CD4-positive, alpha-beta T cell (primary cell): ENCODE data around the gene CCS. TPM values are rescaled to one million over a fixed set of nuclear protein-coding genes. Genes with fewer than 3 reads are reported as not detected.

ENCODE experiments used
- ATAC-seq: fragments of 200-7000 bp; cut with Tn5 transposase; one replicate; pipeline ENCODE4 v1.10.0; 2022; ENCODE audit warnings: mild to moderate bottlenecking; ENCODE audit not compliant: poor library complexity
- CTCF ChIA-PET: fragments of 350-600 bp; sonication (Branson Sonifier 250); formaldehyde crosslinking; loops from one replicate; lab custom pipeline; 2021; ENCODE audit warnings: antibody characterized with exemption, inconsistent platforms; lab: Charles Lee
- POLR2A ChIA-PET: fragments of 350-600 bp; sonication (Branson Sonifier 250); formaldehyde crosslinking; loops from one replicate; lab custom pipeline; 2021; ENCODE audit warnings: antibody characterized with exemption, inconsistent platforms; lab: Charles Lee
- DNase-seq, 14 experiments: peaks; one replicate each; pipeline ENCODE4 v3.0.0-alpha.2; 2013 to 2020; ENCODE audit warnings: mixed read lengths in 2 of 14
- H3K27ac ChIP-seq, 2 donors: one replicate each; pipeline versions ENCODE4 v1.5.1 to v1.7.0; 2013; ENCODE audit warnings: low read length in 2 of 2, low read depth in 1 of 2, mild to moderate bottlenecking in 1 of 2
- H3K27me3 ChIP-seq, 2 experiments: 1 replicate in 1 of 2; 2 replicates in 1 of 2; pipeline versions ENCODE4 v1.6.1 to v1.7.0; 2013; ENCODE audit warnings: low read length in 2 of 2, control low read depth in 1 of 2, mild to moderate bottlenecking in 1 of 2, moderate library complexity in 1 of 2; ENCODE audit not compliant: insufficient read depth in 2 of 2, control insufficient read depth in 1 of 2
- H3K36me3 ChIP-seq: one replicate; pipeline ENCODE4 v1.6.1; 2013; ENCODE audit warnings: low read length, control low read depth; ENCODE audit not compliant: insufficient read depth
- H3K4me1 ChIP-seq: one replicate; pipeline ENCODE4 v1.6.1; 2013; ENCODE audit warnings: low read length, control low read depth; ENCODE audit not compliant: insufficient read depth
- H3K4me3 ChIP-seq: one replicate; pipeline ENCODE4 v1.5.1; 2013; ENCODE audit warnings: mild to moderate bottlenecking, low read length, moderate library complexity
- H3K9me3 ChIP-seq, 2 experiments: 1 replicate in 1 of 2; 2 replicates in 1 of 2; pipeline versions ENCODE4 v1.6.1 to v1.7.0; 2013; ENCODE audit warnings: low read length in 2 of 2, mild to moderate bottlenecking in 2 of 2, control low read depth in 1 of 2, moderate library complexity in 1 of 2; ENCODE audit not compliant: control insufficient read depth in 1 of 2, insufficient read depth in 1 of 2
- H3K27ac Mint-ChIP-seq: one replicate; pipeline ENCODE4 v1.8.0; 2020; ENCODE audit warnings: mixed read lengths
- H3K27me3 Mint-ChIP-seq: one replicate; pipeline ENCODE4 v1.8.0; 2021; ENCODE audit warnings: mixed read lengths
- H3K36me3 Mint-ChIP-seq: one replicate; pipeline ENCODE4 v1.8.0; 2021; ENCODE audit warnings: low read depth, mixed read lengths
- H3K4me1 Mint-ChIP-seq: one replicate; pipeline ENCODE4 v1.8.0; 2021; ENCODE audit warnings: low read depth, mixed read lengths
- H3K4me3 Mint-ChIP-seq: one replicate; pipeline ENCODE4 v1.8.0; 2020; ENCODE audit warnings: mild to moderate bottlenecking, mixed read lengths
- H3K9me3 Mint-ChIP-seq: one replicate; pipeline ENCODE4 v1.8.0; 2020; ENCODE audit warnings: mixed read lengths
- CTCF ChIP-seq: fragments of 200-600 bp; IDR thresholded peaks from one replicate; pipeline ENCODE4 v1.8.0; 2022; ENCODE audit warnings: antibody characterized with exemption, mild to moderate bottlenecking
- intact Hi-C, 2 experiments: fragments of 100-400 bp; cut with DNase I in 1 of 2; cut with micrococcal nuclease in 1 of 2; formaldehyde crosslinking; loops; one replicate each; pipeline versions ENCODE4 v1.15.1 to v1.9.0; 2023 to 2025; cut with DNase I, micrococcal nuclease
- total RNA-seq, 174 experiments: library from RNA in 2 of 174; stranded (reverse) in 2 of 174; gene quantifications; one replicate each; pipeline ENCODE4 v1.2.3 and lab custom pipeline; 2021 to 2026

Gene CCS
- total RNA-seq, 2 experiments from 2014 or later, result 25.4 to 26.3 TPM

DNA sequence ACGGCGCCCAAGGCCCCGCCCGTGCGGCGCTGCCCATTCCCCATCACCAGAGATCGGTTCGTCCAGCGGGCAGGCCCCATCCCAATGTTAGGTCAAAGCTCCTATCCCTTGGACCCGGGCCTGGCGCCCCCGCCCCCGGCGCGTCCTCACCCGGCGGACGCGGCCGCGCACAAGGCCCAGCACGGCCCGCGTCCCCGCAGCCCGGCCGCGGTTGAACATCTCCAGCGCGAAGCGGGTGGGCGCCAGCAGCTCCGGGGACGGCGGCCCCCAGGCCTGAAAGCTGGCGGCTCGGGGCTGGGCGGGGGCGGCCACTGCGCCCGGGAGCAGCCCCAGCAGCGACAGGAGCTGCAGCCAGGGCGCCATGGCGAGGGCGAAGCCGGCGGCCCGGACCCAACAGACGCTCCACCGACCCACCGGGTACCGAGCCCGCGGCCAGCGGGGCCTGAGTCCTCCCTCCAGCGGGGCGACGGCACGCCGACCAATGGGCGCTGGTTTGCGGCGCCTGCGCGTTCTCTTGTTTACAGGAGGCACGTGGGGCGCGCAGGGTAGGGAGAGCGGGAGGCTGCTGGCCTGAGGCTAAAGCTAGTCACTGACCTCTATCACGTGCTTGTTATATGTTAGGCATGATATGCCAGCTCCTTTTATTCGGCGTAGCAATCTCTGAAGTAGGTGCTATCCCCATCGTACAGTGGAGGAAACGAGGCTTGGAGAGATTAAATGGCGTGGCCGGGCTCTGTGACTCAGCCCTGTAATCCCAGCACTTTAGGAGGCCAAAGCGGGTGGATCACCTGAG, 24.7 kb upstream of the CCS start, which contains the start of gene CTSF:
Gene CTSF (minus strand): TSS at position 483 of the 793 bp plus-strand sequence. CDS start 120 bp downstream, at position 363.
- Mint-ChIP-seq H3K36me3 (no peaks in the 10 kb centered on the region), H3K9me3 (no peaks in the 10 kb centered on the region), H3K27ac (no peak within 1 kb of the TSS), H3K27me3 (peaks cover 7% of the 10 kb centered on the region), H3K4me1 (no peaks in the 10 kb centered on the region), H3K4me3 (peak within 1 kb of the TSS; percentile 77)
- Histone ChIP-seq H3K36me3 (no peaks in the 10 kb centered on the region), H3K4me1 (peaks cover 12% of the 10 kb centered on the region), H3K27me3 (no peaks in the 10 kb centered on the region), H3K9me3 (no peaks in the 10 kb centered on the region), H3K4me3 (peak within 1 kb of the TSS; percentile 46), H3K27ac (no peak within 1 kb of the TSS)
- no peak for TF ChIP-seq CTCF
- peak; percentile 93 for ATAC-seq
- POLR2A ChIA-PET, result interaction anchor here (0.7 to 3.6 kb wide), 8 partner anchors 22 to 275 kb away, joined by 3 to 35 read pairs (median 9); partner anchors contain the start of genes ACTN3, CCDC87, PELI3 and RBM14
- CTCF ChIA-PET, result interaction anchor here (1.2 to 1.6 kb wide), 2 partner anchors 24 to 111 kb away, joined by 3 to 4 read pairs; partner anchors contain the start of gene CCDC87
- peak; percentile 50 to 82 (median 65) for DNase-seq
- intact Hi-C loops, result no loop called here

GRCh38 chr11:66569076-66569475, 23.9 kb upstream of the CCS start:
- Histone ChIP-seq H3K27ac (no peak overlapping the region), H3K4me3 (no peak overlapping the region), H3K27me3 (no peaks in the 10 kb centered on the region), H3K4me1 (peaks cover 12% of the 10 kb centered on the region), H3K36me3 (no peaks in the 10 kb centered on the region), H3K9me3 (no peaks in the 10 kb centered on the region)
- Mint-ChIP-seq H3K9me3 (no peaks in the 10 kb centered on the region), H3K4me3 (peak overlapping the region; percentile 76), H3K27me3 (peaks cover 12% of the 10 kb centered on the region), H3K36me3 (no peaks in the 10 kb centered on the region), H3K4me1 (no peaks in the 10 kb centered on the region), H3K27ac (no peak overlapping the region)
- TF ChIP-seq CTCF, result no peak
- POLR2A ChIA-PET, result interaction anchor here (0.6 to 3.6 kb wide), 8 partner anchors 23 to 274 kb away, joined by 3 to 35 read pairs (median 9); partner anchors contain the start of genes ACTN3, CCDC87, RBM14 and RBM4
- intact Hi-C loops, result no loop called here
- no peak for ATAC-seq
- CTCF ChIA-PET, result interaction anchor here (1.2 to 1.6 kb wide), 2 partner anchors 23 to 110 kb away, joined by 3 to 4 read pairs; partner anchors contain the start of gene CCDC87
- no peak for DNase-seq

DNA sequence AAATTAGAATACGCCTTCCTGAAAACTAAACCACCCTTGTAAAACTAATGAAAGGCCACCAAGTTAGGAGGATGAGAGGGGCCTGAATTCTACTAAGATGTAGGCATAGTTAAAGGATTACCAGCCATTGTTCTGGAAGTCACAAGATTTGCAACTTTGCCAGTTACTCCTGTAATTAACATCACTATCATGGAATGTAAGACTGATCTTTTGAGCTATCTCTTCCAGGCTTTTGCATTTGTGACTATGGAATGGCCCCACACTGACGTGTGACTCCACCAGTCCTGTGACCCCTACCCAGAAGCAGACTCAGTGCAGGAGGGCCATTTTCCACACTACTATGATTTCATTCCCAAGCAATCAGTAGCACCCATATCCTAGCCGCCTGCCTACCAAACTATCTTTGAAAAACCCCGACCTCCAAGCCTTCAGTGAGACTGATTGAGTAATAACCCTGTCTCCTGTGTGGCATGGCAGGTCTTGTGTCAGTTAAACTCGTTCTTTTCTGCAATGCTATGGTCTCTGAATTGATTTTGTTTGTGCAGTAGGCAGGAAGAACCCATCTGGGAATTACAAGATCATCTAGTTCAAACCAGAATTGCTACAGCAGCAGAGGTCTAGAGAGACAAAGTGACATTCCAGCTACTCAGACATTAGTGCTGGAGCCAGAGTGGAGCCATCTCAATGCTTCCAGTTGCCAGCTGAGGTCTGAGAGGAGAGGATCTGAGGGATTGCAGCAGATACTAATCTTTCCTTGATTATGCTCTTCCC, 22.7 kb upstream of the CCS start:
- peak overlapping the region; percentile 51 for H3K4me3 Mint-ChIP-seq
- peaks cover 12% of the 10 kb centered on the region for H3K4me1 ChIP-seq
- H3K27ac ChIP-seq, result no peak overlapping the region
- H3K27me3 Mint-ChIP-seq, result peaks cover 18% of the 10 kb centered on the region
- H3K27me3 ChIP-seq, result no peaks in the 10 kb centered on the region
- H3K9me3 Mint-ChIP-seq, result no peaks in the 10 kb centered on the region
- H3K9me3 ChIP-seq, result no peaks in the 10 kb centered on the region
- intact Hi-C loops, result no loop called here
- DNase-seq, result no peak
- H3K4me1 Mint-ChIP-seq, result no peaks in the 10 kb centered on the region
- H3K27ac Mint-ChIP-seq, result no peak overlapping the region
- POLR2A ChIA-PET, result interaction anchor here (2.3 to 3.6 kb wide), 3 partner anchors 24 to 108 kb away, joined by 12 to 35 read pairs (median 20); partner anchors contain the start of genes ACTN3, RBM14, RBM4B and ZDHHC24
- TF ChIP-seq CTCF, result no peak
- CTCF ChIA-PET, result interaction anchor here (1.6 kb wide), 1 partner anchor 22 kb away, joined by 3 read pairs; the partner anchor contains the start of gene CCDC87
- H3K4me3 ChIP-seq, result no peak overlapping the region
- ATAC-seq, result no peak
- H3K36me3 ChIP-seq, result no peaks in the 10 kb centered on the region
- H3K36me3 Mint-ChIP-seq, result no peaks in the 10 kb centered on the region
